GOT3 (cell line): ENCODE measurements around the gene NR6A1.
A peak's percentile ranks its signal among the peaks of the same experiment; 100 is the strongest.
"Not testable (repeated sequence)": the region's sequence is repeated elsewhere in the genome, so short reads cannot be mapped to it uniquely, and the experiment has no call there.

ENCODE experiments used
- DNase-seq: peaks from one replicate; lab custom pipeline; 2025; ENCODE audit warnings: mixed read lengths; lab: John Stamatoyannopoulos, UW

Gene NR6A1

GRCh38 chr9:124776954-124777648, 6.0 kb upstream of the NR6A1 start, which contains the start of gene OLFML2A:
Gene OLFML2A, plus strand, starts transcription at chr9:124777133. Its CDS starts 138 bp downstream, at chr9:124777271.
- no peak for DNase-seq

DNA sequence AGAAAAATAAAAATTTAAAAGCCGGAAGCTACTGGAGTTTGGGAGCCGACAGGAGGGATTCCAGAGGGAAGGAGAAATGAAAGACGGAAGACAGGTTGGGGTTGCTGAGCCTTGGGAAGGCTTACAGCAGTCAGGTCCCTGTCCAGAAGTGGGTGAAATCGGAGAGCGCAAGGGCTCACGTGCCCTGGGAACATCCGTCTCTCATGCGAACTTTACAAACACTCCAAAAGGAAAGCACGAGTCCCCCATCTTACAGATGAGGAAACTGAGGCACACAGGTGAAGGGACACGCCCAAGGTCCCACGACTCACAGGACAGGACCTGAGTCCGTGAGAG, 5.5 kb upstream of the NR6A1 start:
- no peak for DNase-seq

- DNase-seq = no peak
Measured at GRCh38 chr9:124774129-124774978, 3.2 kb upstream of the NR6A1 start.

GRCh38 chr9:124773473-124774128, 2.5 kb upstream of the NR6A1 start:
- DNase-seq = no peak

DNA sequence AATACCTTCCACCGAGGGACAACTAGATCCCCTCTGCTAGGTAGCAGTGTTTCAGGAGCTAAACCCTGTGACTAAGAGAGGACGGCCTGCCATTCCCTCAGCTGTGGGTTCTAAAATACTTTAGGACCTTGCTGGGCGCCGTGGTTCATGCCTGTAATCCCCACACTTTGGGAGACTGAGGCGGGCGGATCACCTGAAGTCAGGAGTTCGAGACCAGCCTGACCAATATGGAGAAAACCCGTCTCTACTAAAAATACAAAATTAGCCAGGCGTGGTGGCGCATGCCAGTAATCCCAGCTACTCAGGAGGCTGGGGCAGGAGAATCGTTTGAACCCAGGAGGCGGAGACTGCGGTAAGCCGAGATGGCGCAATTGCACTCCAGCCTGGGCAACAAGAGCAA, 1.8 kb upstream of the NR6A1 start:
- DNase-seq = not testable (repeated sequence)

- peak; percentile 6 for DNase-seq
Measured at GRCh38 chr9:124771867-124772679, 962 bp upstream of the NR6A1 start.

DNA sequence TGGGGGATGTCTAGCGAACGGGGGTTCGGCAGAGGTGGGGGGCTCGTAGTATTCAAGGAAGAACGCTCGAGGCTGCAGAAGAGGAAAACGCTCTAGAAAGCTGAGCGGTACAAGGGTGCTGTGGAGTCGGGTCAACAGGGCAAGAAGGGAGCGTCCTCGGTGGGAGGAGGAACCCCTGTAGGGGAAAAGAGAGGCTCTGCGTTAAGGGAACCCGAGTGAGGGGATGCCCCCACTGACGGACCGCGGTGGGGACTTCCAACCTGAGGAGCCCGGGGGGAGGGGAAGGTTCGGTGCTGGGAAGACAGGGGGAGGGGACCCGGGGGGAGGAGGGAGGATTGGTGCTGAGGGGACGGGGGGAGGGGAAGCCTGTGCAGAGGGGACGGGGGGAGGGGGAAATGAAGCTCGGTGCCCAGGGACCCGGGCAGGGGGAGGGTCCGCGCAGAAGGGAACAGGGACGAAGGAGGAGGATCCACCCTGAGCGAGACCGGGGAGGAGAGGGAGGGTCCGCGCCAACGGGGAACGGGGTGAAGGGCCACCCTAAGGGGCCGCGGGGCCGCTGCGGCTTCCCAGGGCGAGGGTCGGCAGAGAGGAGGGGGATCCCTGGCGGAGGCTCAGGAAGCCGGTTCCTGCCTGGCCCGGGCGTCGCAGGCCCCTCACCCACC, 621 bp downstream of the NR6A1 start:
- DNase-seq = no peak

DNA sequence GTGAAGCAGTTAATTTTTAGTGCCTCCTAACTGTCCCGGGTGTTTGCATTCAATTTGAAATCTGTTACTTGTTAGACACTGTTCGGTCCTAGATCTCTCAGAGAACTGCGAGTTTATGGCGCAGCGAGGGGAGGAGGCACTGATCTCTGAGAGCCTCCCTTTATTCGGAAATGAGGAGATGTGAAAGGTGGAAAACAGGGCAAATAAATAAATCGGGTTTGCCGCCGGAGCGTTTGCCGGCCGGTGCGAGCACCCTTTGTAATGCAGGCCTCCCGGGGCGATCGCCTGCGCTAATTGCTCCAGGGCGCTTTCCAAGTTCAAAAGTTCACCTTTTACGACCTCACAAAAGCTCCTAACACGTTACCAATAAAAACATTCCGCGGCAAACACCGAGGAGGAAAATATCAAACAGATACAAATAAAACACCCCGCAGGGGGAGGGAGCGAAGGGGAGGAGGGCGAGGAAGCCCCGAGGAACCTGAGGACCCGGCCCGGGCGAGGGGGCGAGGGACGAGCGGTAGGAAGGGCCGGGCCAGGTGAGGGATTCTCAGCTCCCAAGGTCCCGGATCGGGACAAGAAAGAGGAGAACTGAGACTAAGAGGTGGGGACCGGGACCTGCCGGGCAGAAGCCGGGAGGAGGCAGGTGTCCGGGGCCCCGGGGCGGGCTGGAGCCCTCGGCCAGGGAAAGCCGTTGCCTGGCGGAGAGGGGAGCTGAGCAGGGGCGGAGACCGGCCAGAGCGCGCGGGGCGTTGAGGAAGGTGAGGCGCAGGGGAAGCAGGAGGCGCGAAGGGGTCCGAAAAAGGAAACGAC, 1.4 kb downstream of the NR6A1 start:
- DNase-seq = no peak

GRCh38 chr9:124768750-124769548, 2.2 kb downstream of the NR6A1 start:
- DNase-seq = no peak

- DNase-seq = no peak
Measured at GRCh38 chr9:124768334-124768733, 2.8 kb downstream of the NR6A1 start.

DNA sequence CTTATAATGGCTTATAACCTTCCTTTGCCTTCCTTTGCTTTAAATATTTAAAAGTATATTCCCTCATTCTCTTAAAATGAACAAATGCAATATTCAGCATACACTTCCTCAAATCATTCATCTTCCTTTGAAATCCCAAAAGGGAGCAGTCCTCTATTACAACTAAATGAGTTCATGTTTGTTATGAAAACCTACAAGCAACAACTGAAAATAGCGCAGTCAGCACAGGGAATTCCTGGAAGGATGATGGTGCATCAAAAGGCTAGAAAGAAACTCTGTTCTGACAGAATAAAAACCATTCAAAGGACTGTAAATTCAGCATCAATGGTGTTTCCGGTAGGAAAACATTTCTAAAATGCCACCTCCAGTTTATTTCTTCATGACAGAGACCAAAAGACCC, 3.3 kb downstream of the NR6A1 start:
- no peak for DNase-seq

DNA sequence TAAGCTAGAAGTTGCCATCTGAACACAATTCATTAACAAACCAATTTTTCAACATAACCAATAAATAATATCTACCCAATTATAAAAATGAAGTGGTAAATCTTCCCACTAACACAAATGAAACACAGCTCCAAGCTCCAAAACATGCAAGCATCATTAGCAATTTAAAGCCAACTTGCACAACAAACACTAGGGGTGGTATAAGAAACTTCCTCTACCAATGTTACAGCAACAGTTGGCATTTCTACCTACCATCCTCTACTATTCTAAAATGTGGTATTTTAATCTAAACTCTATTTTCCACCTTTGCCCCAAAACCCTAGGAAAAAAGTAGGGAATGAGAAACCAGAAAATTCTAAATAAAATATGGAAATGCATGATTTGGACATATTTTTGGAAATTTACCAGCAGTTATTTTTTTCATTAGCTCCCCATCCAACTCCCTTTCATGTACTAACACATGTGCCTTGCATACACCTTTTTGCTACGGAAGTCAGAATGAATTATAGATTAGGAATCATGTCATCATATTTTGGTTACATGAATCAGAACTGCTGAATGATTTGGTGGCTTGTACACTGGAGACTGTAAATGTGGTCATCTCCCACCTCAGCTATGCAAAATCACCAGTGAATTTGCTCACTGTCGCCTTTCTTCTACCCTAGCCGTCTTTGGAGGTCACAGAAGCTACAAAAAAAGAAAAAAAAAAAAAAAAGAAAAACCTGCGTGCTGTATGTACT, 4.1 kb downstream of the NR6A1 start:
- DNase-seq = no peak

- no peak for DNase-seq
Measured at GRCh38 chr9:124766326-124766725, 4.8 kb downstream of the NR6A1 start.

GRCh38 chr9:124765439-124765835, 5.7 kb downstream of the NR6A1 start:
- DNase-seq = no peak

DNA sequence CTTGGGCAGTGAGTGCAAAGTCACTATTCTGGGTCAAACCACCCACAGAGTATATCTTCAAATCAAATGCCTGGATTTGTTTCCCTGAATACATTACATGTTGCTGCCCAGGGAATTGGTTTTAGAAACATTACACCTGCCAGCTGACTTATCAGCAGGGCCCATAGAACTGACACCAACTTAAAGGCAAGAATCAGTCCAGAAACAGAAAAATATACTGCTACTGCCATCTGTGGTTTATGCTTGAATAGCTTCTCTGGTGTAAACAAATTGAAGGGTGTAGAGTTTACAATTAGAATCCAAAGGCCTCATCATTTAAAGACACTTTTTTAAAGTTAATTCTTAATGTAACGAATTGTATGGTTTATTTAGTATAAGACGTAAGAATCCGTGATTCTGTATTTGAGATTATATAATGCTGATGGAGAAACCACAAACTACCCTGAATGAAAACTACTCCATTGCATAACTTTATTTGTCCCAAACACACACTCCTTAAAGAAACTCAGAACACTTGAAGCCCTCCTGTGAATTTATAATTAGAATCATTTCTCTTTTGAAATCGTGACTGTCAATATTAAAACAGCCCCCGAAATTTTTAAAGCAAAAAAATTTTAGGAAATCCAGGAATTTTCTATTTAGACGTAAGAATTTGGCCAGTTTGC, 6.2 kb downstream of the NR6A1 start:
- DNase-seq = no peak

DNA sequence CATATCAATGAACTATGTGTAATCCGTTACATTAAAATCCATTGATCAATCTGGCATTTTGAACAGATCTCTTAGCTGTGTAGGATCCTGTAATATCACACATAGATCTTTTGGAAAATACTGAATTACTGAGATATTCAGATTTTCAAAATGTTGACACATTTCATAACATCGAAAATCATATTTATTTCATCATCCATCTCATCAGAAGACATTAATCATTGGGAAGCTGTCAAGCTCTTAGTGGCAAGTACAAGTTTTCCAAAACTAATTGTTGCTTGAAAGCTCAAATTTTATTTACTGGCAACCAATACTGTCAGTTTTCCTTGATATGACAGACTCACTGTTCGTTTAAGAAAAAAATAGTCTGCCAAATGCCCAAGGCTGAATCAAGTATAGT, 8.5 kb downstream of the NR6A1 start:
- DNase-seq = no peak

- no peak for DNase-seq
Measured at GRCh38 chr9:124761710-124762109, 9.4 kb downstream of the NR6A1 start.

DNA sequence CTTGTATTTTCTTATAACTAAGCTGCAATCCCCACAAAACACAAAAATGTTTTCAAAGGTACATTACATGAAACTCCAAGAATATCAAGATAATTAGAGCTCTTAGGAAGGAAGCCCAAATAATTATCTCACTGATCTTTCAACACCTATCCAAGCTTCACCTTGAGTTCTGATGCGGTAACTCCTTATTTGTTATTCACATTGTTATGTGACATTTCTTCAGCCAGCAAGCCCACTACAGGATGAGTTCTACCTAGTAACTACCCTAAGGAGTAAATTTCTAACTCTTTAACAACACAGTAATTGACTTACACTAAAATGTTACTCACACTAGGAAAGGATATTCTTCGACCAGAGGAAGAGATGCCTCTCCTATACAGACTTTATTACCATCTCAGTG, 9.9 kb downstream of the NR6A1 start:
- no peak for DNase-seq

GRCh38 chr9:124760719-124761118, 10.4 kb downstream of the NR6A1 start:
- DNase-seq = no peak
